ENCODE data around the gene PRDX6. TPM values are rescaled to one million over a fixed set of nuclear protein-coding genes. Genes with fewer than 3 reads are reported as not detected.

The PRDX6 gene
- polyA plus RNA-seq, 2 of the 4 experiments (the other 2 are of a cell fraction): 246 TPM

GRCh38 chr1:173440430-173440829, 36.7 kb upstream of the PRDX6 start:
- no peak for DNase-seq (ENCODE audit: low read depth in 1 of 2, low spot score in 1 of 2)
- no peak for TF ChIP-seq KDM5A (IDR thresholded peaks at IDR 0.05)
- TF ChIP-seq TP53 (CRISPR knock-in tag; IDR thresholded peaks at IDR 0.05): no peak
- no peak for TF ChIP-seq RNF2 (IDR thresholded peaks at IDR 0.05; ENCODE audit: borderline replicate concordance, low read depth)
- no peak for TF ChIP-seq ZFP36 (IDR thresholded peaks at IDR 0.05; ENCODE audit: borderline replicate concordance, partially characterized antibody)
- TF ChIP-seq CBX8 (IDR thresholded peaks at IDR 0.05): no peak
- TF ChIP-seq KDM1A (IDR thresholded peaks at IDR 0.05; ENCODE audit: low read depth): no peak
- no peak for TF ChIP-seq MAFK (IDR thresholded peaks at IDR 0.05; ENCODE audit: partially characterized antibody)
- no peak for TF ChIP-seq HEYL (CRISPR knock-in tag; IDR thresholded peaks at IDR 0.05)
- TF ChIP-seq FOSL2 (IDR thresholded peaks at IDR 0.05): no peak
- TF ChIP-seq FOSL2 (CRISPR knock-in tag; IDR thresholded peaks at IDR 0.05): no peak
- H3K4me3 ChIP-seq: no peak overlapping the region
- H3K4me2 ChIP-seq: no peak overlapping the region
- POLR2A ChIA-PET: no interaction called here
- CTCF ChIA-PET: interaction anchor here (0.6 kb wide), 1 partner anchor 9 kb away, joined by 3 read pairs; no protein-coding TSS in a partner anchor
- no peak overlapping the region for H3K27ac ChIP-seq
- ATAC-seq: no peak
- WGBS (ENCODE audit: missing lambda C conversion rate): 86% methylated on average over 1 of the region's 1 CpG
- H3K9me3 ChIP-seq: 0 out of 3 replicates have a peak, but pooled peaks cover 3% of the 10 kb centered on the region
- no peak for FAIRE-seq
- H3K4me1 ChIP-seq: no peaks in the 10 kb centered on the region

DNA sequence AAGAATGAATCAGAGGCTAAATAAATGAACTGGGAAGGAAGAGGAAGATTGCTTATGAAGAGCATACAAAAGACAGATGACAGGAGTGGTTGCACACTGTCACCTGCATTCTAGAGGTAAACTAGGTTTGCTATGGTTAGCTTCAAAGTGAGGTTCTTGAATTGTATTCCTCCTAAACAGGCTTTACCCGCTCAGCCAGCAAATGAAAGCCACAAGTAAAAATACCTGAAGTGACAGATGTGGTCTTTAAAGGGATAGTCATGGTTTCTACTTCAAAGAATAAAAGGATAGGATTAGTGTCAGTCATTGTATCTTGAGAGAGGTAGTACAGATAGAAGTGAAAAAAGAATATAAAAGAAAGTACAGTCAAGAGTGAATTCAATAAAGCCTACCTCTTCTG, 32.4 kb upstream of the PRDX6 start:
- WGBS (ENCODE audit: missing lambda C conversion rate): 85% methylated on average over 1 of the region's 1 CpG
- no peak overlapping the region for H3K4me2 ChIP-seq
- 0 out of 3 replicates have a peak, but pooled peaks cover 4% of the 10 kb centered on the region for H3K9me3 ChIP-seq
- no peak overlapping the region for H3K27ac ChIP-seq
- ChIA-PET POLR2A (no interaction called here), CTCF (interaction anchor here (3.6 kb wide), 1 partner anchor 13 kb away, joined by 14 read pairs; no protein-coding TSS in a partner anchor)
- no peak overlapping the region for H3K4me3 ChIP-seq
- DNase-seq (ENCODE audit: low read depth in 1 of 2, low spot score in 1 of 2) (no peak), FAIRE-seq (no peak), ATAC-seq (no peak)
- TF ChIP-seq EHMT2 (IDR thresholded peaks at IDR 0.05; ENCODE audit: low read depth): no peak
- H3K4me1 ChIP-seq: no peaks in the 10 kb centered on the region

- no peak overlapping the region for H3K4me3 ChIP-seq
- ChIA-PET POLR2A (no interaction called here), CTCF (interaction anchor here (3.6 kb wide), 1 partner anchor 14 kb away, joined by 14 read pairs; no protein-coding TSS in a partner anchor)
- no peak for TF ChIP-seq EHMT2 (IDR thresholded peaks at IDR 0.05; ENCODE audit: low read depth)
- TF ChIP-seq, protein P1, sequence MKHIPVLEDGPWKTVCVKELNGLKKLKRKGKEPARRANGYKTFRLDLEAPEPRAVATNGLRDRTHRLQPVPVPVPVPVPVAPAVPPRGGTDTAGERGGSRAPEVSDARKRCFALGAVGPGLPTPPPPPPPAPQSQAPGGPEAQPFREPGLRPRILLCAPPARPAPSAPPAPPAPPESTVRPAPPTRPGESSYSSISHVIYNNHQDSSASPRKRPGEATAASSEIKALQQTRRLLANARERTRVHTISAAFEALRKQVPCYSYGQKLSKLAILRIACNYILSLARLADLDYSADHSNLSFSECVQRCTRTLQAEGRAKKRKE (CRISPR knock-in tag; IDR thresholded peaks at IDR 0.05; ENCODE audit: low read depth): no peak
- TF ChIP-seq, protein P2, sequence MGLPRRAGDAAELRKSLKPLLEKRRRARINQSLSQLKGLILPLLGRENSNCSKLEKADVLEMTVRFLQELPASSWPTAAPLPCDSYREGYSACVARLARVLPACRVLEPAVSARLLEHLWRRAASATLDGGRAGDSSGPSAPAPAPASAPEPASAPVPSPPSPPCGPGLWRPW (IDR thresholded peaks at IDR 0.05): no peak
- TF ChIP-seq NPAS2 (CRISPR knock-in tag; IDR thresholded peaks at IDR 0.05; ENCODE audit: borderline replicate concordance): no peak
- no peak for TF ChIP-seq HOXB5 (CRISPR knock-in tag; IDR thresholded peaks at IDR 0.05)
- TF ChIP-seq ZFP36 (IDR thresholded peaks at IDR 0.05; ENCODE audit: borderline replicate concordance, partially characterized antibody): no peak
- TF ChIP-seq ESRRA (IDR thresholded peaks at IDR 0.05; ENCODE audit: borderline replicate concordance, low read length): no peak
- TF ChIP-seq BHLHE40 (IDR thresholded peaks at IDR 0.05; ENCODE audit: low read depth, low read length): no peak
- no peak for TF ChIP-seq CHD4 (IDR thresholded peaks at IDR 0.05; ENCODE audit: borderline replicate concordance)
- ATAC-seq (no peak), FAIRE-seq (no peak), DNase-seq (ENCODE audit: low read depth in 1 of 2, low spot score in 1 of 2) (no peak)
- 0 out of 3 replicates have a peak, but pooled peaks cover 4% of the 10 kb centered on the region for H3K9me3 ChIP-seq
- no peaks in the 10 kb centered on the region for H3K4me1 ChIP-seq
- WGBS (ENCODE audit: missing lambda C conversion rate): 95% methylated on average over 2 of the region's 2 CpGs
- no peak overlapping the region for H3K27ac ChIP-seq
- no peak overlapping the region for H3K4me2 ChIP-seq
Measured at GRCh38 chr1:173445164-173445563, 32.0 kb upstream of the PRDX6 start.

- DNase-seq (ENCODE audit: low read depth in 1 of 2, low spot score in 1 of 2): no peak
- no peak overlapping the region for H3K4me3 ChIP-seq
- ChIA-PET POLR2A (no interaction called here), CTCF (interaction anchor here (3.6 kb wide), 1 partner anchor 14 kb away, joined by 14 read pairs; no protein-coding TSS in a partner anchor)
- H3K4me2 ChIP-seq: no peak overlapping the region
- H3K9me3 ChIP-seq: 0 out of 3 replicates have a peak, but pooled peaks cover 4% of the 10 kb centered on the region
- no peak for ATAC-seq
- no peaks in the 10 kb centered on the region for H3K4me1 ChIP-seq
- 85% methylated on average over 3 of the region's 3 CpGs for WGBS (ENCODE audit: missing lambda C conversion rate)
- no peak for TF ChIP-seq CBX8 (IDR thresholded peaks at IDR 0.05)
- no peak for TF ChIP-seq NFE2L2 (conservative IDR thresholded peaks at IDR 0.05; ENCODE audit: low read length)
- TF ChIP-seq, protein P3, sequence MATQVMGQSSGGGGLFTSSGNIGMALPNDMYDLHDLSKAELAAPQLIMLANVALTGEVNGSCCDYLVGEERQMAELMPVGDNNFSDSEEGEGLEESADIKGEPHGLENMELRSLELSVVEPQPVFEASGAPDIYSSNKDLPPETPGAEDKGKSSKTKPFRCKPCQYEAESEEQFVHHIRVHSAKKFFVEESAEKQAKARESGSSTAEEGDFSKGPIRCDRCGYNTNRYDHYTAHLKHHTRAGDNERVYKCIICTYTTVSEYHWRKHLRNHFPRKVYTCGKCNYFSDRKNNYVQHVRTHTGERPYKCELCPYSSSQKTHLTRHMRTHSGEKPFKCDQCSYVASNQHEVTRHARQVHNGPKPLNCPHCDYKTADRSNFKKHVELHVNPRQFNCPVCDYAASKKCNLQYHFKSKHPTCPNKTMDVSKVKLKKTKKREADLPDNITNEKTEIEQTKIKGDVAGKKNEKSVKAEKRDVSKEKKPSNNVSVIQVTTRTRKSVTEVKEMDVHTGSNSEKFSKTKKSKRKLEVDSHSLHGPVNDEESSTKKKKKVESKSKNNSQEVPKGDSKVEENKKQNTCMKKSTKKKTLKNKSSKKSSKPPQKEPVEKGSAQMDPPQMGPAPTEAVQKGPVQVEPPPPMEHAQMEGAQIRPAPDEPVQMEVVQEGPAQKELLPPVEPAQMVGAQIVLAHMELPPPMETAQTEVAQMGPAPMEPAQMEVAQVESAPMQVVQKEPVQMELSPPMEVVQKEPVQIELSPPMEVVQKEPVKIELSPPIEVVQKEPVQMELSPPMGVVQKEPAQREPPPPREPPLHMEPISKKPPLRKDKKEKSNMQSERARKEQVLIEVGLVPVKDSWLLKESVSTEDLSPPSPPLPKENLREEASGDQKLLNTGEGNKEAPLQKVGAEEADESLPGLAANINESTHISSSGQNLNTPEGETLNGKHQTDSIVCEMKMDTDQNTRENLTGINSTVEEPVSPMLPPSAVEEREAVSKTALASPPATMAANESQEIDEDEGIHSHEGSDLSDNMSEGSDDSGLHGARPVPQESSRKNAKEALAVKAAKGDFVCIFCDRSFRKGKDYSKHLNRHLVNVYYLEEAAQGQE (IDR thresholded peaks at IDR 0.05): no peak
- no peak for TF ChIP-seq RARB (CRISPR knock-in tag; IDR thresholded peaks at IDR 0.05)
- no peak for TF ChIP-seq MYC (IDR thresholded peaks at IDR 0.05; ENCODE audit: borderline replicate concordance, low read length)
- no peak for TF ChIP-seq SMC3 (IDR thresholded peaks at IDR 0.05)
- TF ChIP-seq CHD2 (IDR thresholded peaks at IDR 0.05; ENCODE audit: low read length, partially characterized antibody): no peak
- no peak for TF ChIP-seq KDM5A (IDR thresholded peaks at IDR 0.05)
- no peak for TF ChIP-seq JUNB (IDR thresholded peaks at IDR 0.05)
- no peak for TF ChIP-seq HOXB13 (CRISPR knock-in tag; IDR thresholded peaks at IDR 0.05; ENCODE audit: low read depth)
- no peak for TF ChIP-seq EHMT2 (IDR thresholded peaks at IDR 0.05; ENCODE audit: low read depth)
- no peak for FAIRE-seq
- H3K27ac ChIP-seq: no peak overlapping the region
Measured at GRCh38 chr1:173445656-173446055, 31.5 kb upstream of the PRDX6 start.
